ENCODE data around the gene TMEM242. TPM values are rescaled to one million over a fixed set of nuclear protein-coding genes. Genes with fewer than 3 reads are reported as not detected.

The TMEM242 gene
- polyA plus RNA-seq, 1 donor from 2014 or later, result 17.6 TPM

GRCh38 chr6:157248264-157248663 is 75.1 kb downstream of the TMEM242 start:
- H3K27ac ChIP-seq (ENCODE audit: low read length), result no peak overlapping the region
- no peak overlapping the region for H2AFZ ChIP-seq (ENCODE audit: low read depth, low read length)
- TF ChIP-seq RAD21 (conservative IDR thresholded peaks at IDR 0.05) (no peak), SMC3 (conservative IDR thresholded peaks at IDR 0.05; ENCODE audit: poor library complexity) (no peak), EZH2 (IDR thresholded peaks at IDR 0.05; ENCODE audit: borderline replicate concordance, insufficient read depth, low read length, poor library complexity, severe bottlenecking) (no peak), EP300 (conservative IDR thresholded peaks at IDR 0.05; ENCODE audit: poor library complexity, severe bottlenecking) (no peak), POLR2AphosphoS5 (IDR thresholded peaks at IDR 0.05) (no peak), REST (IDR thresholded peaks at IDR 0.05; ENCODE audit: borderline replicate concordance) (no peak), TAF1 (IDR thresholded peaks at IDR 0.05; ENCODE audit: low read depth) (no peak), MXI1 (conservative IDR thresholded peaks at IDR 0.05; ENCODE audit: poor library complexity, severe bottlenecking) (no peak)
- TF ChIP-seq, protein P1, sequence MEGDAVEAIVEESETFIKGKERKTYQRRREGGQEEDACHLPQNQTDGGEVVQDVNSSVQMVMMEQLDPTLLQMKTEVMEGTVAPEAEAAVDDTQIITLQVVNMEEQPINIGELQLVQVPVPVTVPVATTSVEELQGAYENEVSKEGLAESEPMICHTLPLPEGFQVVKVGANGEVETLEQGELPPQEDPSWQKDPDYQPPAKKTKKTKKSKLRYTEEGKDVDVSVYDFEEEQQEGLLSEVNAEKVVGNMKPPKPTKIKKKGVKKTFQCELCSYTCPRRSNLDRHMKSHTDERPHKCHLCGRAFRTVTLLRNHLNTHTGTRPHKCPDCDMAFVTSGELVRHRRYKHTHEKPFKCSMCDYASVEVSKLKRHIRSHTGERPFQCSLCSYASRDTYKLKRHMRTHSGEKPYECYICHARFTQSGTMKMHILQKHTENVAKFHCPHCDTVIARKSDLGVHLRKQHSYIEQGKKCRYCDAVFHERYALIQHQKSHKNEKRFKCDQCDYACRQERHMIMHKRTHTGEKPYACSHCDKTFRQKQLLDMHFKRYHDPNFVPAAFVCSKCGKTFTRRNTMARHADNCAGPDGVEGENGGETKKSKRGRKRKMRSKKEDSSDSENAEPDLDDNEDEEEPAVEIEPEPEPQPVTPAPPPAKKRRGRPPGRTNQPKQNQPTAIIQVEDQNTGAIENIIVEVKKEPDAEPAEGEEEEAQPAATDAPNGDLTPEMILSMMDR (IDR thresholded peaks at IDR 0.05; ENCODE audit: poor library complexity, severe bottlenecking), result no peak
- H4K20me1 ChIP-seq (ENCODE audit: insufficient read depth), result no peaks in the 10 kb centered on the region
- H3K4me3 ChIP-seq (ENCODE audit: low read length), result no peak overlapping the region
- H3K27me3 ChIP-seq (ENCODE audit: insufficient read depth, low read depth, low read length), result no peaks in the 10 kb centered on the region
- no peaks in the 10 kb centered on the region for H3K9me2 ChIP-seq (ENCODE audit: insufficient read depth, low read length)
- H3K9ac ChIP-seq (ENCODE audit: low read length), result no peak overlapping the region
- no peaks in the 10 kb centered on the region for H3F3A ChIP-seq (ENCODE audit: insufficient read depth, low read length, poor library complexity, severe bottlenecking)
- no peaks in the 10 kb centered on the region for H3K9me3 ChIP-seq (ENCODE audit: low read length)
- no peaks in the 10 kb centered on the region for H3K36me3 ChIP-seq (ENCODE audit: insufficient read depth, low read length)
- H3K79me2 ChIP-seq (replicated peaks; ENCODE audit: insufficient read depth, low read length), result no peaks in the 10 kb centered on the region
- no peak overlapping the region for H3K4me2 ChIP-seq (ENCODE audit: low read length)

- no peak overlapping the region for H3K4me2 ChIP-seq (ENCODE audit: low read length)
- H3K27me3 ChIP-seq (ENCODE audit: insufficient read depth, low read depth, low read length), result no peaks in the 10 kb centered on the region
- TF ChIP-seq RAD21 (conservative IDR thresholded peaks at IDR 0.05) (no peak), POLR2AphosphoS5 (IDR thresholded peaks at IDR 0.05) (no peak), EP300 (conservative IDR thresholded peaks at IDR 0.05; ENCODE audit: poor library complexity, severe bottlenecking) (no peak), TAF1 (IDR thresholded peaks at IDR 0.05; ENCODE audit: low read depth) (no peak), EZH2 (IDR thresholded peaks at IDR 0.05; ENCODE audit: borderline replicate concordance, insufficient read depth, low read length, poor library complexity, severe bottlenecking) (no peak), REST (IDR thresholded peaks at IDR 0.05; ENCODE audit: borderline replicate concordance) (no peak), MXI1 (conservative IDR thresholded peaks at IDR 0.05; ENCODE audit: poor library complexity, severe bottlenecking) (no peak), SMC3 (conservative IDR thresholded peaks at IDR 0.05; ENCODE audit: poor library complexity) (no peak)
- TF ChIP-seq, protein P1 (IDR thresholded peaks at IDR 0.05; ENCODE audit: poor library complexity, severe bottlenecking), result no peak
- H2AFZ ChIP-seq (ENCODE audit: low read depth, low read length), result no peak overlapping the region
- no peaks in the 10 kb centered on the region for H3K79me2 ChIP-seq (replicated peaks; ENCODE audit: insufficient read depth, low read length)
- no peaks in the 10 kb centered on the region for H3K9me3 ChIP-seq (ENCODE audit: low read length)
- no peak overlapping the region for H3K4me3 ChIP-seq (ENCODE audit: low read length)
- no peaks in the 10 kb centered on the region for H3K9me2 ChIP-seq (ENCODE audit: insufficient read depth, low read length)
- H4K20me1 ChIP-seq (ENCODE audit: insufficient read depth), result no peaks in the 10 kb centered on the region
- no peak overlapping the region for H3K9ac ChIP-seq (ENCODE audit: low read length)
- H3F3A ChIP-seq (ENCODE audit: insufficient read depth, low read length, poor library complexity, severe bottlenecking), result no peaks in the 10 kb centered on the region
- H3K36me3 ChIP-seq (ENCODE audit: insufficient read depth, low read length), result no peaks in the 10 kb centered on the region
- no peak overlapping the region for H3K27ac ChIP-seq (ENCODE audit: low read length)
Measured at GRCh38 chr6:157246771-157247484, 76.4 kb downstream of the TMEM242 start.
